GM12878 (cell line): ENCODE results near the gene STX4. TPM values are rescaled to one million over a fixed set of nuclear protein-coding genes. Genes with fewer than 3 reads are reported as not detected.

Source experiments
- ATAC-seq: fragments of 200-7000 bp; cut with Tn5 transposase; 3 replicates; pipeline ENCODE4 v1.9.1; 2020; ENCODE audit warnings: mild to moderate bottlenecking, moderate library complexity
- BruUV-seq: library from RNA; stranded (reverse); fragments of 400-500 nt; replicated peaks from 2 replicates; lab custom pipeline; 2021; lab: Mats Ljungman, UMichigan
- CTCF ChIA-PET: fragments of 300-600 bp; sonication (Branson Sonifier 250); formaldehyde crosslinking; extraction: SDS; loops from one replicate; lab custom pipeline; 2021; ENCODE audit warnings: inconsistent platforms; lab: Yijun Ruan, JAX
- POLR2A ChIA-PET: fragments of 350-600 bp; formaldehyde crosslinking; extraction: SDS; loops from one replicate; lab custom pipeline; 2021; ENCODE audit warnings: inconsistent platforms; lab: Charles Lee
- RAD21 ChIA-PET: fragments of 300-600 bp; sonication (Branson Sonifier 250); formaldehyde crosslinking; loops from one replicate; lab custom pipeline; 2023; ENCODE audit warnings: antibody characterized with exemption; ENCODE audit not compliant: unreplicated experiment; lab: Charles Lee
- SMC1A ChIA-PET: fragments of 300-600 bp; sonication (Branson Sonifier 250); formaldehyde crosslinking; loops from one replicate; lab custom pipeline; 2023; ENCODE audit not compliant: unreplicated experiment, uncharacterized antibody; lab: Charles Lee
- DNase-seq: peaks from one replicate; pipeline ENCODE4 v3.0.0-alpha.2; 2011; ENCODE audit warnings: low read depth, low spot score
- FAIRE-seq: peaks from 3 replicates; lab custom pipeline; 2011; peaks lifted over from hg19 to GRCh38; lab: Jason Lieb, UNC
- H2AFZ ChIP-seq: 2 replicates; pipeline ENCODE4 v1.6.0; 2011; ENCODE audit warnings: low read depth, low read length, control low read depth; ENCODE audit not compliant: control insufficient read depth
- H3K27ac ChIP-seq: 2 replicates; pipeline ENCODE4 v1.5.1; 2011; ENCODE audit warnings: control low read depth; ENCODE audit not compliant: control insufficient read depth, insufficient read depth
- H3K27me3 ChIP-seq, 2 experiments: replicated peaks in 1 of 2; 2 replicates each; pipeline versions ENCODE4 v1.6.0 to v1.6.1; 2011; ENCODE audit warnings: low read length in 1 of 2; ENCODE audit not compliant: control insufficient read depth in 2 of 2, insufficient read depth in 2 of 2
- H3K36me3 ChIP-seq, 2 experiments: 2 replicates each; pipeline ENCODE4 v1.5.1; 2011; ENCODE audit warnings: low read length in 1 of 2; ENCODE audit not compliant: control insufficient read depth in 2 of 2, insufficient read depth in 2 of 2
- H3K4me1 ChIP-seq: 2 replicates; pipeline ENCODE4 v1.6.1; 2011; ENCODE audit warnings: mild to moderate bottlenecking, low read length, moderate library complexity, mixed read lengths; ENCODE audit not compliant: control insufficient read depth, insufficient read depth
- H3K4me2 ChIP-seq: 2 replicates; pipeline ENCODE4 v1.6.0; 2011; ENCODE audit warnings: control low read depth; ENCODE audit not compliant: control insufficient read depth, insufficient read depth
- H3K4me3 ChIP-seq: fragments of 200-600 bp; sonication (generic); 2 replicates; pipeline ENCODE4 v1.5.1; 2016
- H3K79me2 ChIP-seq: 2 replicates; pipeline ENCODE4 v1.6.0; 2011; ENCODE audit warnings: low read length; ENCODE audit not compliant: control insufficient read depth, insufficient read depth
- H3K9ac ChIP-seq: 2 replicates; pipeline ENCODE4 v1.8.0; 2011; ENCODE audit warnings: low read length, control low read depth, mixed read lengths; ENCODE audit not compliant: control insufficient read depth, insufficient read depth
- H3K9me3 ChIP-seq: replicated peaks from 3 replicates; pipeline ENCODE4 v1.5.1; 2011; ENCODE audit warnings: mild to moderate bottlenecking, low read length; ENCODE audit not compliant: control insufficient read depth, insufficient read depth
- H4K20me1 ChIP-seq: 2 replicates; pipeline ENCODE4 v1.6.0; 2011; ENCODE audit not compliant: control insufficient read depth, insufficient read depth
- E4F1 ChIP-seq: fragments of 450-650 bp; IDR thresholded peaks from 2 replicates; pipeline ENCODE4 v1.6.1; 2018; ENCODE audit warnings: borderline replicate concordance, mild to moderate bottlenecking; ENCODE audit not compliant: partially characterized antibody
- PML ChIP-seq: IDR thresholded peaks from 2 replicates; pipeline ENCODE4 v1.6.1; 2012; ENCODE audit warnings: low read length, inconsistent platforms
- STAT1 ChIP-seq: fragments of 450-650 bp; conservative IDR thresholded peaks from 2 replicates; pipeline ENCODE4 v1.6.1; 2014; ENCODE audit warnings: antibody characterized with exemption, mild to moderate bottlenecking
- YBX1 ChIP-seq: fragments of 450-650 bp; IDR thresholded peaks from 2 replicates; pipeline ENCODE4 v1.6.1; 2016; ENCODE audit warnings: antibody characterized with exemption
- ZNF687 ChIP-seq: fragments of 450-650 bp; IDR thresholded peaks from 2 replicates; pipeline ENCODE4 v1.6.1; 2017; ENCODE audit warnings: mild to moderate bottlenecking, moderate library complexity
- WGBS: methylation state at CpG from one replicate; pipeline ENCODE4 v1.1.6; 2016; ENCODE audit warnings: low lambda C conversion rate; ENCODE audit not compliant: insufficient replicate concordance, insufficient coverage; ENCODE audit errors: missing lambda C conversion rate; 5-methylcytosine and 5-hydroxymethylcytosine counted together
- in situ Hi-C: fragments of 300-500 bp; cut with MboI; formaldehyde crosslinking; loops from 9 replicates; pipeline ENCODE4 v1.14.3; 2018; ENCODE audit warnings: mixed read lengths
- intact Hi-C: fragments of 100-400 bp; cut with micrococcal nuclease; formaldehyde crosslinking; loops from one replicate; pipeline ENCODE4 v1.14.2; 2022; ENCODE audit not compliant: unreplicated experiment
- polyA plus RNA-seq, 11 experiments: library from polyadenylated mRNA; depleted of rRNA in 4 of 11; unstranded in 6 of 11; stranded (reverse) in 5 of 11; fragments of >200 nt; fragmentation: Nextera tagmentation in 4 of 11; fragmentation: Illumina TruSeq in 1 of 11; extraction: Ambion mirVana in 4 of 11; extraction: Trizol in 1 of 11; gene quantifications; 1 replicate in 1 of 11; 2 replicates in 10 of 11; pipeline versions ENCODE4 v1.2.1 to v1.2.3, GENCODE V29; 2011 to 2016; ENCODE audit warnings: inconsistent platforms in 2 of 11, missing spikeins in 2 of 11, low read depth in 1 of 11
- total RNA-seq, 4 experiments: library from RNA; depleted of rRNA in 3 of 4; stranded (reverse); fragments of >200 nt in 3 of 4; fragmentation: Illumina TruSeq in 1 of 4; extraction: Trizol in 1 of 4; gene quantifications; 2 replicates each; pipeline versions ENCODE4 v1.2.1 to v1.2.3, GENCODE V29; 2013 to 2021

Gene STX4
- total and polyA plus RNA-seq, 10 of the 15 experiments (the other 5 are each of a cell fraction or from before 2014, with no cell fraction given): 3.3 to 37.6 (median 22.6) TPM

GRCh38 chr16:30998852-30999761 lies 34.3 kb upstream of the STX4 start:
- ATAC-seq (no peak), DNase-seq (no peak), FAIRE-seq (no peak)
- H2AFZ ChIP-seq: no peak overlapping the region
- H3K4me1 ChIP-seq: peaks cover 11% of the 10 kb centered on the region
- no peaks in the 10 kb centered on the region; the same call in 1 of the 2 replicates for H3K79me2 ChIP-seq
- no peak overlapping the region for H3K27ac ChIP-seq
- no peaks in the 10 kb centered on the region for H3K36me3 ChIP-seq
- H4K20me1 ChIP-seq: no peaks in the 10 kb centered on the region
- H3K4me3 ChIP-seq: no peak overlapping the region
- RAD21 ChIA-PET: interaction anchor here (0.8 to 1.6 kb wide), 4 partner anchors 13 to 457 kb away, joined by 3 to 4 read pairs (median 3); no protein-coding TSS in a partner anchor
- no peaks in the 10 kb centered on the region for H3K9me3 ChIP-seq
- no peaks in the 10 kb centered on the region; a peak in 1 of 4 replicates for H3K27me3 ChIP-seq
- SMC1A ChIA-PET: interaction anchor here (0.7 to 1.2 kb wide), 6 partner anchors 10 to 143 kb away, joined by 3 to 4 read pairs (median 3); partner anchors contain the start of gene HSD3B7
- H3K9ac ChIP-seq: no peak overlapping the region
- TF ChIP-seq STAT1: no peak
- TF ChIP-seq ZNF687: no peak
- TF ChIP-seq E4F1: no peak
- TF ChIP-seq PML: no peak
- TF ChIP-seq YBX1: no peak
- intact Hi-C loops: loop anchor here (5.0 to 10.0 kb wide), 3 partner anchors 76 to 183 kb away; partner anchors contain the start of genes FUS, ZNF646 and ZNF668
- no TSS peak for BruUV-seq
- POLR2A ChIA-PET: interaction anchor here (0.6 to 1.1 kb wide), 3 partner anchors 13 to 118 kb away, joined by 3 read pairs; partner anchors contain the start of genes KAT8 and VKORC1
- 34% methylated on average over 6 of the region's 6 CpGs for WGBS
- CTCF ChIA-PET: interaction anchor here (0.7 to 2.4 kb wide), 5 partner anchors 14 to 461 kb away, joined by 3 to 10 read pairs (median 4); partner anchors contain the start of gene HSD3B7
- in situ Hi-C loops: loop anchor here (25.0 kb wide), 1 partner anchor 438 kb away; the partner anchor contains the start of genes COX6A2 and ZNF843
- no peak overlapping the region for H3K4me2 ChIP-seq
